ENCODE measurements around the gene DMRTB1. TPM values are rescaled to one million over a fixed set of nuclear protein-coding genes. Genes with fewer than 3 reads are reported as not detected.

DMRTB1 gene
- total and polyA plus RNA-seq, 2 experiments from 2014 or later, result not detected

- Histone ChIP-seq H3K4me1 (ENCODE audit: insufficient read depth) (no peaks in the 10 kb centered on the region), H3K79me2 (ENCODE audit: insufficient read depth) (no peaks in the 10 kb centered on the region), H4K20me1 (ENCODE audit: insufficient read depth) (no peaks in the 10 kb centered on the region), H3K4me2 (ENCODE audit: unreplicated experiment) (no peak overlapping the region), H3K9me3 (ENCODE audit: low read depth) (no peaks in the 10 kb centered on the region), H3K4me3 (no peak overlapping the region), H3K9me2 (ENCODE audit: insufficient read depth) (no peaks in the 10 kb centered on the region), H3K27ac (no peak overlapping the region), H2AFZ (no peak overlapping the region), H3F3A (ENCODE audit: insufficient read depth) (0 out of 2 replicates have a peak, but pooled peaks cover 3% of the 10 kb centered on the region), H3K27me3 (replicated peaks; ENCODE audit: insufficient read depth) (no peaks in the 10 kb centered on the region), H3K9ac (no peak overlapping the region), H3K36me3 (ENCODE audit: low read depth) (no peaks in the 10 kb centered on the region)
- TF ChIP-seq EZH2 (IDR thresholded peaks at IDR 0.05; ENCODE audit: insufficient read depth, poor library complexity, severe bottlenecking), result no peak
- no peak for TF ChIP-seq EZH2phosphoT487 (IDR thresholded peaks at IDR 0.05; ENCODE audit: insufficient read depth, low read depth)
- WGBS, 2 experiments (ENCODE audit: low coverage in 1 of 2, low lambda C conversion rate in 2 of 2, missing lambda C conversion rate in 2 of 2), result 87 to 90% methylated on average over 19 to 22 of the region's 22 CpGs
- DNase-seq, result no peak
- in situ Hi-C loops (cut with MboI), result no loop called here
Measured at GRCh38 chr1:53508056-53508990, 49.1 kb downstream of the DMRTB1 start.

GRCh38 chr1:53508991-53509666, 49.9 kb downstream of the DMRTB1 start:
- H3K36me3 ChIP-seq (ENCODE audit: low read depth), result no peaks in the 10 kb centered on the region
- H4K20me1 ChIP-seq (ENCODE audit: insufficient read depth), result no peaks in the 10 kb centered on the region
- H3F3A ChIP-seq (ENCODE audit: insufficient read depth), result 0 out of 2 replicates have a peak, but pooled peaks cover 3% of the 10 kb centered on the region
- no peak overlapping the region for H3K27ac ChIP-seq
- no peaks in the 10 kb centered on the region for H3K4me1 ChIP-seq (ENCODE audit: insufficient read depth)
- TF ChIP-seq EZH2 (IDR thresholded peaks at IDR 0.05; ENCODE audit: insufficient read depth, poor library complexity, severe bottlenecking) (no peak), EZH2phosphoT487 (IDR thresholded peaks at IDR 0.05; ENCODE audit: insufficient read depth, low read depth) (no peak)
- peak; percentile 47 for DNase-seq
- H2AFZ ChIP-seq, result no peak overlapping the region
- no peaks in the 10 kb centered on the region for H3K9me3 ChIP-seq (ENCODE audit: low read depth)
- H3K79me2 ChIP-seq (ENCODE audit: insufficient read depth), result no peaks in the 10 kb centered on the region
- H3K9ac ChIP-seq, result no peak overlapping the region
- 75 to 86% methylated on average over 18 to 23 of the region's 23 CpGs for WGBS, 2 experiments (ENCODE audit: low coverage in 1 of 2, low lambda C conversion rate in 2 of 2, missing lambda C conversion rate in 2 of 2)
- in situ Hi-C loops (cut with MboI), result no loop called here
- no peak overlapping the region for H3K4me3 ChIP-seq
- no peak overlapping the region for H3K4me2 ChIP-seq (ENCODE audit: unreplicated experiment)
- no peaks in the 10 kb centered on the region for H3K27me3 ChIP-seq (replicated peaks; ENCODE audit: insufficient read depth)
- H3K9me2 ChIP-seq (ENCODE audit: insufficient read depth), result no peaks in the 10 kb centered on the region

GRCh38 chr1:53509775-53510174, 50.6 kb downstream of the DMRTB1 start:
- H3K9me2 ChIP-seq (ENCODE audit: insufficient read depth), result no peaks in the 10 kb centered on the region
- no peak overlapping the region for H3K4me2 ChIP-seq (ENCODE audit: unreplicated experiment)
- H3F3A ChIP-seq (ENCODE audit: insufficient read depth), result 0 out of 2 replicates have a peak, but pooled peaks cover 3% of the 10 kb centered on the region
- H4K20me1 ChIP-seq (ENCODE audit: insufficient read depth), result no peaks in the 10 kb centered on the region
- no peaks in the 10 kb centered on the region for H3K79me2 ChIP-seq (ENCODE audit: insufficient read depth)
- H3K9me3 ChIP-seq (ENCODE audit: low read depth), result no peaks in the 10 kb centered on the region
- no peak overlapping the region for H3K27ac ChIP-seq
- in situ Hi-C loops (cut with MboI), result no loop called here
- H3K36me3 ChIP-seq (ENCODE audit: low read depth), result no peaks in the 10 kb centered on the region
- no peak for DNase-seq
- H3K9ac ChIP-seq, result no peak overlapping the region
- WGBS, 2 experiments (ENCODE audit: low coverage in 1 of 2, low lambda C conversion rate in 2 of 2, missing lambda C conversion rate in 2 of 2), result 82 to 85% methylated on average over 7 to 13 of the region's 13 CpGs
- H3K27me3 ChIP-seq (replicated peaks; ENCODE audit: insufficient read depth), result no peaks in the 10 kb centered on the region
- H3K4me1 ChIP-seq (ENCODE audit: insufficient read depth), result no peaks in the 10 kb centered on the region
- TF ChIP-seq EZH2phosphoT487 (IDR thresholded peaks at IDR 0.05; ENCODE audit: insufficient read depth, low read depth), result no peak
- no peak for TF ChIP-seq EZH2 (IDR thresholded peaks at IDR 0.05; ENCODE audit: insufficient read depth, poor library complexity, severe bottlenecking)
- H3K4me3 ChIP-seq, result no peak overlapping the region
- no peak overlapping the region for H2AFZ ChIP-seq

- Histone ChIP-seq H3K36me3 (ENCODE audit: low read depth) (no peaks in the 10 kb centered on the region), H2AFZ (no peak overlapping the region), H3K9me3 (ENCODE audit: low read depth) (no peaks in the 10 kb centered on the region), H3K27ac (no peak overlapping the region), H4K20me1 (ENCODE audit: insufficient read depth) (no peaks in the 10 kb centered on the region), H3K4me1 (ENCODE audit: insufficient read depth) (no peaks in the 10 kb centered on the region), H3K9ac (no peak overlapping the region), H3K9me2 (ENCODE audit: insufficient read depth) (no peaks in the 10 kb centered on the region), H3K4me2 (ENCODE audit: unreplicated experiment) (no peak overlapping the region), H3K79me2 (ENCODE audit: insufficient read depth) (no peaks in the 10 kb centered on the region), H3F3A (ENCODE audit: insufficient read depth) (0 out of 2 replicates have a peak, but pooled peaks cover 3% of the 10 kb centered on the region), H3K27me3 (replicated peaks; ENCODE audit: insufficient read depth) (no peaks in the 10 kb centered on the region), H3K4me3 (no peak overlapping the region)
- no peak for DNase-seq
- WGBS, 2 experiments (ENCODE audit: low coverage in 1 of 2, low lambda C conversion rate in 2 of 2, missing lambda C conversion rate in 2 of 2), result 82 to 84% methylated on average over 7 of the region's 7 CpGs
- in situ Hi-C loops (cut with MboI), result no loop called here
- TF ChIP-seq EZH2 (IDR thresholded peaks at IDR 0.05; ENCODE audit: insufficient read depth, poor library complexity, severe bottlenecking), result no peak
- no peak for TF ChIP-seq EZH2phosphoT487 (IDR thresholded peaks at IDR 0.05; ENCODE audit: insufficient read depth, low read depth)
Measured at GRCh38 chr1:53510215-53510614, 51.0 kb downstream of the DMRTB1 start.
